HG02642 (cell line): ENCODE measurements around the gene ATP6V0E2.
"Not testable (repeated sequence)": the region's sequence is repeated elsewhere in the genome, so short reads cannot be mapped to it uniquely, and the experiment has no call there.

ENCODE experiments used
- ATAC-seq: cut with Tn5 transposase; IDR thresholded peaks from one replicate; pipeline ENCODE4 v1.9.1; 2021; ENCODE audit warnings: mild to moderate bottlenecking; ENCODE audit not compliant: unreplicated experiment, poor library complexity

Gene ATP6V0E2

GRCh38 chr7:149907776-149908376 lies 34.1 kb downstream of the ATP6V0E2 start:
- ATAC-seq, result not testable (repeated sequence)

GRCh38 chr7:149910219-149910618 lies 36.5 kb downstream of the ATP6V0E2 start:
- ATAC-seq, result not testable (repeated sequence)

- not testable (repeated sequence) for ATAC-seq
Measured at GRCh38 chr7:149912126-149912525, 38.4 kb downstream of the ATP6V0E2 start.

GRCh38 chr7:149926414-149926813 lies 52.6 kb downstream of the ATP6V0E2 start:
- not testable (repeated sequence) for ATAC-seq
